Measurements from ENCODE around the gene STX19.
"Not testable (repeated sequence)": the region's sequence is repeated elsewhere in the genome, so short reads cannot be mapped to it uniquely, and the experiment has no call there.

The STX19 gene

GRCh38 chr3:93973131-93974126 is 55.0 kb downstream of the STX19 start, which contains the start of gene PROS1:
Gene PROS1, minus strand, starts transcription at chr3:93973896. Its CDS starts 147 bp downstream, at chr3:93973749.
- peak; percentile 35 for DNase-seq

- no peak for DNase-seq
Observed at GRCh38 chr3:93969997-93970396, 58.4 kb downstream of the STX19 start.

GRCh38 chr3:93969443-93969842 is 59.0 kb downstream of the STX19 start:
- DNase-seq, result no peak

- DNase-seq, result not testable (repeated sequence)
Observed at GRCh38 chr3:93965106-93965505, 63.3 kb downstream of the STX19 start.

Data from stimulated activated CD4-positive, alpha-beta T cell treated with anti-CD3 and anti-CD28 coated beads, Interleukin-12 subunit alpha, Interleukin-12 subunit beta, amount 100 ng/mL, for 4 hours (primary cell).